Lung (tissue), 12 donors: ENCODE measurements around the gene SLC13A2. TPM values are rescaled to one million over a fixed set of nuclear protein-coding genes. Genes with fewer than 3 reads are reported as not detected.

Experiments
- ATAC-seq: fragments of 200-7000 bp; cut with Tn5 transposase; one replicate; pipeline ENCODE4 v1.9.1; 2020; ENCODE audit warnings: moderate number of reproducible peaks; ENCODE audit not compliant: insufficient read depth, low FRiP score
- DNase-seq, 3 donors: peaks; one replicate each; pipeline ENCODE4 v3.0.0-alpha.2; 2013 to 2017
- H3K27ac ChIP-seq, 2 donors: one replicate each; pipeline ENCODE4 v1.5.1; 2013; ENCODE audit warnings: mild to moderate bottlenecking in 2 of 2, moderate library complexity in 2 of 2, control low read depth in 1 of 2, inconsistent platforms in 1 of 2, low read depth in 1 of 2, low read length in 1 of 2
- H3K27me3 ChIP-seq, 3 donors: one replicate each; pipeline ENCODE4 v1.5.1; 2013; ENCODE audit warnings: low read length in 2 of 3; ENCODE audit not compliant: control insufficient read depth in 3 of 3, insufficient read depth in 3 of 3
- H3K36me3 ChIP-seq, 4 donors: one replicate each; pipeline ENCODE4 v1.5.1; 2013; ENCODE audit warnings: low read length in 4 of 4, mild to moderate bottlenecking in 1 of 4, moderate library complexity in 1 of 4; ENCODE audit not compliant: control insufficient read depth in 4 of 4, insufficient read depth in 4 of 4
- H3K4me1 ChIP-seq, 5 donors: one replicate each; pipeline ENCODE4 v1.5.1; 2013; ENCODE audit warnings: low read length in 5 of 5, mild to moderate bottlenecking in 2 of 5, moderate library complexity in 1 of 5; ENCODE audit not compliant: control insufficient read depth in 5 of 5, insufficient read depth in 5 of 5
- H3K4me3 ChIP-seq: one replicate; pipeline ENCODE4 v1.5.1; 2013; ENCODE audit warnings: mild to moderate bottlenecking, control low read depth, moderate library complexity
- H3K9ac ChIP-seq, 2 donors: one replicate each; pipeline ENCODE4 v1.5.1; 2013; ENCODE audit warnings: low read length in 2 of 2, control low read depth in 1 of 2; ENCODE audit not compliant: insufficient read depth in 1 of 2
- H3K9me3 ChIP-seq, 4 donors: one replicate each; pipeline ENCODE4 v1.5.1; 2013; ENCODE audit warnings: low read length in 3 of 4, mild to moderate bottlenecking in 1 of 4, moderate library complexity in 1 of 4; ENCODE audit not compliant: control insufficient read depth in 4 of 4, insufficient read depth in 3 of 4
- WGBS, 2 donors: extraction: QIAGEN DNeasy Blood & Tissue Kit; methylation state at CpG; one replicate each; pipeline ENCODE4 v1.1.7; 2013; 5-methylcytosine and 5-hydroxymethylcytosine counted together
- polyA plus RNA-seq, 2 donors: library from polyadenylated mRNA; stranded (reverse); fragments of 200-250 nt; gene quantifications; one replicate each; pipeline ENCODE4 v1.2.1, GENCODE V29; 2013
- total RNA-seq, 2 donors: library from RNA; depleted of rRNA in 1 of 2; stranded (reverse); fragments of >200 nt in 1 of 2; gene quantifications; one replicate each; pipeline ENCODE4 v1.2.1, GENCODE V29; 2014 to 2021
- TF ChIP-seq, protein P1 (sequence below): IDR thresholded peaks from 2 replicates; pipeline ENCODE4 v1.5.1; 2012; ENCODE audit warnings: mild to moderate bottlenecking; ENCODE audit errors: control extremely low read depth, extremely low read depth
- donor health status: control.
- donor health status: control.
- donor health status: Bipolar disorder and iron deficiency.
- donor health status: healthy.
- donor health status: DM: yes; HTN: yes; CAD: no.

SLC13A2 gene
- total and polyA plus RNA-seq, 4 donors: 0.02 to 0.15 (median 0.06) TPM; not detected in 1

DNA sequence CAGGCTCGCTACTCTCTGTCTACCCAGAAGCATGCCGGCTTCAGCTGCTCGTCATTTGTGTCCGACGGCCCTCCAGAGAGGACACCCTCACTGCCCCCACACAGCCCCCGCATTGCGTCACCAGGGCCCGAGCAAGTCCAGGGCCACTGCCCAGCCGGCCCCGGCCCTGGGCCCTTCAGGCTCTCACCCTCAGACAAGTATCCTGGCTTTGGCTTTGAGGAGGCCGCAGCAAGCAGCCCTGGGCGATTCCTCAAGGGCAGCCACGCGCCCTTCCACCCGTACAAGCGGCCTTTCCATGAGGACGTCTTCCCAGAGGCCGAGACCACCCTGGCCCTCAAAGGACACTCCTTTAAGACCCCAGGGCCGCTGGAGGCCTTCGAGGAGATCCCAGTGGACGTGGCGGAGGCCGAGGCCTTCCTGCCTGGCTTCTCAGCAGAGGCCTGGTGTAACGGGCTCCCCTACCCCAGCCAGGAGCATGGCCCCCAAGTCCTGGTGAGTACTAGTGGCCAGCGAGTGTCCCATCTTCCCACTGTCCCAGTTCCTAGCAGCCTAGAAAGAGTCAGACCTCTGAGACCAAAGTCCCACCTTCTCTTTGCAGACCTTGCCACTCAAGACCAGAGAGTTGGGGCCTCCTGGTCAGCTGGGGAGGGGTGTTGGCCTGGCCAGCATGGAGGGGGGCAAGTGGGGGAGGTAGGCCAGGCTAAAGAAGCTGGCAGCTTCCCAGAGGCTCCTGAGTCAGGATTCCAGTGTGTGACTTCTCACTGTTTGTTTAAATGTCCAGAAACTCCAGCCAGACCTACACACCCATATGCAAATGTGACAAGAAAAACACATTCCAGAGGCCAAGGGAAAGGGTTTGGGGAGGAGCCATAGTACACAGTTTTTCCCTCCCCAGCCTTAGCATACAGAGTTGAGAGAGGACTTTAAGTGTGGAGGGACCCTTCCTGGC lies 51.3 kb downstream of the SLC13A2 start:
- H3K27me3 ChIP-seq: no peaks in the 10 kb centered on the region
- peaks cover 0 to 19% (median 0%) of the 10 kb centered on the region in 5 donors for H3K4me1 ChIP-seq
- 75 to 88% methylated on average over 25 of the region's 25 CpGs for WGBS, 2 donors
- peak overlapping the region in 1 of 2 donors; percentile 53 for H3K27ac ChIP-seq
- TF ChIP-seq, protein P1, sequence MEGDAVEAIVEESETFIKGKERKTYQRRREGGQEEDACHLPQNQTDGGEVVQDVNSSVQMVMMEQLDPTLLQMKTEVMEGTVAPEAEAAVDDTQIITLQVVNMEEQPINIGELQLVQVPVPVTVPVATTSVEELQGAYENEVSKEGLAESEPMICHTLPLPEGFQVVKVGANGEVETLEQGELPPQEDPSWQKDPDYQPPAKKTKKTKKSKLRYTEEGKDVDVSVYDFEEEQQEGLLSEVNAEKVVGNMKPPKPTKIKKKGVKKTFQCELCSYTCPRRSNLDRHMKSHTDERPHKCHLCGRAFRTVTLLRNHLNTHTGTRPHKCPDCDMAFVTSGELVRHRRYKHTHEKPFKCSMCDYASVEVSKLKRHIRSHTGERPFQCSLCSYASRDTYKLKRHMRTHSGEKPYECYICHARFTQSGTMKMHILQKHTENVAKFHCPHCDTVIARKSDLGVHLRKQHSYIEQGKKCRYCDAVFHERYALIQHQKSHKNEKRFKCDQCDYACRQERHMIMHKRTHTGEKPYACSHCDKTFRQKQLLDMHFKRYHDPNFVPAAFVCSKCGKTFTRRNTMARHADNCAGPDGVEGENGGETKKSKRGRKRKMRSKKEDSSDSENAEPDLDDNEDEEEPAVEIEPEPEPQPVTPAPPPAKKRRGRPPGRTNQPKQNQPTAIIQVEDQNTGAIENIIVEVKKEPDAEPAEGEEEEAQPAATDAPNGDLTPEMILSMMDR: no peak
- DNase-seq (peak; percentile 55 to 76 (median 57)), ATAC-seq (peak; percentile 71)
- no peak overlapping the region for H3K4me3 ChIP-seq
- H3K9me3 ChIP-seq: no peaks in the 10 kb centered on the region
- peak overlapping the region in 1 of 2 donors; percentile 55 for H3K9ac ChIP-seq
- H3K36me3 ChIP-seq: no peaks in the 10 kb centered on the region

DNA sequence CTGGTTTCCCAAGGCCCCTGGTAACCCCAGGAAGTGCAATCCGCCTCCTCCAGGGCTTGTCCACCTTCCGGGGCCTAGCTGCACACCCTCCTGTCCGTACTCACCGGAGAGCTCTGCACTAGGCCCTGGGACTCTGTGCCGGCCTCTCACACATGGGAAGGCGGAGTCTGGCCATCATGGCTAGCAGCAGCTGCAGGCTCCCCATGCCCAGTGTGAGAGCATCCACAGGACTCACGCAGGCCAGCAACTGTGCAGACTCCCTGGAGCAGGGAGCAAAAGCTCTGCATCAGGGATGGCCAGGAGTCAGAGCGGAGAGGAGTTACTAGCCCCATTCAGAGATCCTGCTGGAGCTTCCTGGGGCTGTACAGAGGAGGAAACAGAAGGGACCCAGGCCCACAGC lies 52.9 kb downstream of the SLC13A2 start:
- no peaks in the 10 kb centered on the region for H3K9me3 ChIP-seq
- TF ChIP-seq, protein P1: no peak
- no peak for DNase-seq
- no peak overlapping the region for H3K4me3 ChIP-seq
- no peaks in the 10 kb centered on the region for H3K36me3 ChIP-seq
- no peak for ATAC-seq
- peaks cover 0 to 19% (median 0%) of the 10 kb centered on the region in 5 donors for H3K4me1 ChIP-seq
- H3K27ac ChIP-seq: peak overlapping the region in 1 of 2 donors; percentile 3
- no peak overlapping the region for H3K9ac ChIP-seq
- 81 to 83% methylated on average over 8 of the region's 8 CpGs for WGBS, 2 donors
- no peaks in the 10 kb centered on the region for H3K27me3 ChIP-seq

DNA sequence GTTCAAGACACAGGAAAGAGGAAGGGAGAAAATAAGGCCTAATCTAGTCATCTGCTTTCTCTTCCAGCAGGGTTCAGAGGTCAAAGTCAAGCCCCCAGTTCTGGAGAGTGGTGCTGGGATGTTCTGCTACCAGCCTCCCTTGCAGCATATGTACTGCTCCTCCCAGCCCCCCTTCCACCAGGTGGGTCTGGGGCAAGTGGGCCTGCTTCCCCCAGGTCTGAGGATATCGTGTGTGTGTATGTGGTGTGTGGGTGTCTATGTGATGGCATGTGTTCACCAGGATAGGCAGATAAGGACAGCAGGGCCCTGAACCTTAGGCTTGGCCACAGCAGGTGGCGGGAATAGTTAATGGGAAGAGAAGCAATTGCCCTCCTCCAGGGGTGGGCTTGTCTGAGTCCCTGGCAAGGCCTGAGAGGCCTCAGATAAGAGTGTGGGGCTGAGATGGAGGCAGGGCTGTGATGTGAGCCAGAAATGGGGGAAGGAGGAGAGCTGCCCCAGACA lies 53.8 kb downstream of the SLC13A2 start:
- Histone ChIP-seq H3K27me3 (no peaks in the 10 kb centered on the region), H3K4me3 (no peak overlapping the region), H3K4me1 (peaks cover 0 to 19% (median 0%) of the 10 kb centered on the region in 5 donors), H3K36me3 (no peaks in the 10 kb centered on the region), H3K9ac (no peak overlapping the region), H3K9me3 (no peaks in the 10 kb centered on the region), H3K27ac (peak overlapping the region in 1 of 2 donors; percentile 12)
- TF ChIP-seq, protein P1: no peak
- ATAC-seq: no peak
- WGBS, 2 donors: 90 to 93% methylated on average over 2 of the region's 2 CpGs
- no peak for DNase-seq
